ENCODE results near the gene ZNF701. TPM values are rescaled to one million over a fixed set of nuclear protein-coding genes. Genes with fewer than 3 reads are reported as not detected.
"Not testable (repeated sequence)": the region's sequence is repeated elsewhere in the genome, so short reads cannot be mapped to it uniquely, and the experiment has no call there.

Gene ZNF701
- polyA plus RNA-seq, 6 donors from 2014 or later: 16.5 to 31.2 (median 18.6) TPM

- Mint-ChIP-seq H3K4me3 (no peak overlapping the region), H3K27ac (peak overlapping the region in 1 of 6 donors; percentile 60), H3K27me3 (no peaks in the 10 kb centered on the region), H3K9me3 (peaks cover 10 to 68% (median 42%) of the 10 kb centered on the region in 7 donors), H3K36me3 (peaks cover 38 to 46% of the 10 kb centered on the region in 2 donors), H3K4me1 (peaks cover 0 to 7% (median 4%) of the 10 kb centered on the region in 3 donors)
- no peak for DNase-seq
- ATAC-seq (ENCODE audit: low read depth in 2 of 2): no peak
These were observed 15.5 kb downstream of the ZNF701 start for GRCh38 chr19:52585604-52586003.

DNA sequence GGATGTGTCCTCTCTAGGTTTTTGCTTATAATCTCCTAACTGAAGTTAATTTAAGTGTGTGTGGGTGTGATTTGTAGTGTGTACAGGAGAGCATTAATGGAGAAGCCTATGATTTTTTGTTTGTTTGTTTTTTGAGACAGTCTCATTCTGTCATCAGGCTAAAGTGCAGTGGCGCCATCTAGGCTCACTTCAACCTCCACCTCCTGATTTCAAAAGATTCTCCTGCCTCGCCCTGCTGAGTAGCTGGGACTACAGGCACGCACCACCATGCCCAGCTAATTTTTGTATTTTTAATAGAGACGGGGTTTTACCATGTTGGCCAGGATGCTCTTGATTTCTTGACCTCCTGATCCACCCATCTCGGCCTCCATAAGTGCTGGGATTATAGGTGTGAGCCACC is 20.6 kb downstream of the ZNF701 start:
- Mint-ChIP-seq H3K36me3 (peaks cover 12 to 16% of the 10 kb centered on the region in 2 donors), H3K4me3 (no peak overlapping the region), H3K27ac (peak overlapping the region in 1 of 6 donors; percentile 47), H3K9me3 (peaks cover 0 to 44% (median 3%) of the 10 kb centered on the region in 7 donors), H3K4me1 (peaks cover 0 to 7% (median 4%) of the 10 kb centered on the region in 3 donors), H3K27me3 (no peaks in the 10 kb centered on the region)
- DNase-seq (no peak), ATAC-seq (ENCODE audit: low read depth in 2 of 2) (no peak)

- no peak overlapping the region for H3K27ac Mint-ChIP-seq
- DNase-seq (no peak), ATAC-seq (ENCODE audit: low read depth in 2 of 2) (no peak)
- peaks cover 3 to 46% (median 8%) of the 10 kb centered on the region in 7 donors for H3K9me3 Mint-ChIP-seq
- H3K4me1 Mint-ChIP-seq: peaks cover 0 to 4% (median 2%) of the 10 kb centered on the region in 3 donors
- no peak overlapping the region for H3K4me3 Mint-ChIP-seq
- no peaks in the 10 kb centered on the region for H3K27me3 Mint-ChIP-seq
- H3K36me3 Mint-ChIP-seq: peaks cover 23 to 24% of the 10 kb centered on the region in 2 donors
These were observed 22.2 kb downstream of the ZNF701 start for GRCh38 chr19:52592301-52592700.

DNA sequence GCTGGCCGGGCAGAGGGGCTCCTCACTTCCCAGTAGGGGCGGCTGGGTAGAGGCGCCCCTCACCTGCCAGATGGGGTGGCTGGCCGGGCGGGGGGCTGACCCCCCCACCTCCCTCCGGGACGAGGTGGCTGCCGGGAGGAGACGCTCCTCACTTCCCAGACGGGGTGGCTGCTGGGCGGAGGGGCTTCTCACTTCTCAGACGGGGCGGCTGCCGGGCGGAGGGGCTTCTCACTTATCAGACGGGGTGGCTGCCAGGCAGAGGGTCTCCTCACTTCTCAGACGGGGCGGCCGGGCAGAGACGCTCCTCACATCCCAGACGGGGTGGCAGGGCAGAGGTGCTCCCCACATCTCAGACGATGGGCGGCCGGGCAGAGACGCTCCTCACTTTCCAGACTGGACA is 23.4 kb downstream of the ZNF701 start:
- H3K27ac Mint-ChIP-seq; H3K27me3 Mint-ChIP-seq; H3K4me3 Mint-ChIP-seq; ATAC-seq (ENCODE audit: low read depth in 2 of 2); H3K4me1 Mint-ChIP-seq; DNase-seq: not testable (repeated sequence)
- H3K9me3 Mint-ChIP-seq: peaks cover 0 to 45% (median 10%) of the 10 kb centered on the region in 7 donors
- peaks cover 21 to 24% of the 10 kb centered on the region in 2 donors for H3K36me3 Mint-ChIP-seq

- Mint-ChIP-seq H3K27ac (no peak overlapping the region), H3K27me3 (no peaks in the 10 kb centered on the region), H3K9me3 (peaks cover 0 to 30% (median 10%) of the 10 kb centered on the region in 7 donors), H3K4me3 (peak overlapping the region in 1 of 8 donors; percentile 63), H3K4me1 (peaks cover 14 to 25% (median 14%) of the 10 kb centered on the region in 3 donors), H3K36me3 (peaks cover 19 to 21% of the 10 kb centered on the region in 2 donors)
- DNase-seq (no peak), ATAC-seq (ENCODE audit: low read depth in 2 of 2) (no peak)
These were observed 29.2 kb downstream of the ZNF701 start for GRCh38 chr19:52599241-52599640.

GRCh38 chr19:52600639-52601024 is 30.5 kb downstream of the ZNF701 start:
- Mint-ChIP-seq H3K36me3 (peaks cover 14 to 22% of the 10 kb centered on the region in 2 donors), H3K9me3 (peaks cover 0 to 23% (median 10%) of the 10 kb centered on the region in 7 donors), H3K27me3 (no peaks in the 10 kb centered on the region), H3K27ac (peak overlapping the region in 4 of 6 donors; percentile 81 to 96 (median 90)), H3K4me3 (peak overlapping the region; percentile 90 to 98 (median 94)), H3K4me1 (peaks cover 22 to 35% (median 23%) of the 10 kb centered on the region in 3 donors)
- no peak for DNase-seq
- ATAC-seq (ENCODE audit: low read depth in 2 of 2): peak; percentile 6 to 10

- H3K27me3 Mint-ChIP-seq: no peaks in the 10 kb centered on the region
- peaks cover 25 to 39% (median 30%) of the 10 kb centered on the region in 3 donors for H3K4me1 Mint-ChIP-seq
- H3K4me3 Mint-ChIP-seq: peak overlapping the region; percentile 90 to 98 (median 94)
- ATAC-seq (ENCODE audit: low read depth in 2 of 2) (peak; percentile 95 to 97), DNase-seq (peak; percentile 89)
- peak overlapping the region; percentile 85 to 96 (median 92) for H3K27ac Mint-ChIP-seq
- H3K36me3 Mint-ChIP-seq: peaks cover 9 to 22% of the 10 kb centered on the region in 2 donors
- peaks cover 0 to 18% (median 9%) of the 10 kb centered on the region in 7 donors for H3K9me3 Mint-ChIP-seq
These were observed 31.2 kb downstream of the ZNF701 start for GRCh38 chr19:52601025-52601973.

DNA sequence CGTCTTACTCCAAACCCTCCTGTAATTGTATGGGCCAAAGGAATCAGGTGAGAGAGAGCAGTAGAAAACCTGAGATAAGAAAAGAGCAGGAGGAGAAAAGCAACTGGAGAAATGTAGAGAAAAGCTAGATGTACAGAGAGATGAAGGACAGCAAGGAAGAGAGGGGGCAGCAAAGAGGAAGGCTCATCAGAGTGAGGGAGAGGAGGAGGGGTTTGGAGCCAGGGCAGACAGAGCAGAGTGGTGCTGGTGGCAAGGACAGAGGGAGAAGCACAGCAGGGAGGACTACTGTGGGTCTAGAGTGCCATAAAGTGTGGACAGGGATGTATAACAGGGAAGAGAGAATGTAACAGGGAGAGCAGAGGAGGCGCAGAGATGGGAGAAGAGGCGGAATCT is 31.9 kb downstream of the ZNF701 start:
- peaks cover 0 to 18% (median 5%) of the 10 kb centered on the region in 7 donors for H3K9me3 Mint-ChIP-seq

GRCh38 chr19:52602941-52603340 is 32.9 kb downstream of the ZNF701 start:
- H3K36me3 Mint-ChIP-seq: peaks cover 4 to 14% of the 10 kb centered on the region in 2 donors
- H3K4me1 Mint-ChIP-seq: peaks cover 25 to 42% (median 40%) of the 10 kb centered on the region in 3 donors
- H3K27ac Mint-ChIP-seq: peak overlapping the region in 2 of 6 donors; percentile 57 to 85
- DNase-seq (no peak), ATAC-seq (ENCODE audit: low read depth in 2 of 2) (no peak)
- peak overlapping the region in 6 of 8 donors; percentile 90 to 97 (median 94) for H3K4me3 Mint-ChIP-seq
- no peaks in the 10 kb centered on the region for H3K27me3 Mint-ChIP-seq
- peaks cover 0 to 13% (median 2%) of the 10 kb centered on the region in 7 donors for H3K9me3 Mint-ChIP-seq

More for the DNA sequence above, 31.9 kb downstream of the ZNF701 start:
- Mint-ChIP-seq H3K4me1 (peaks cover 25 to 42% (median 37%) of the 10 kb centered on the region in 3 donors), H3K27ac (peak overlapping the region in 5 of 6 donors; percentile 64 to 96 (median 94)), H3K36me3 (peaks cover 5 to 19% of the 10 kb centered on the region in 2 donors), H3K4me3 (peak overlapping the region; percentile 90 to 98 (median 94))
- not testable (repeated sequence) for ATAC-seq (ENCODE audit: low read depth in 2 of 2); DNase-seq; H3K27me3 Mint-ChIP-seq

GRCh38 chr19:52603558-52604207 is 33.6 kb downstream of the ZNF701 start:
- H3K27me3 Mint-ChIP-seq: no peaks in the 10 kb centered on the region
- H3K4me1 Mint-ChIP-seq: peaks cover 25 to 43% (median 42%) of the 10 kb centered on the region in 3 donors
- no peak overlapping the region for H3K27ac Mint-ChIP-seq
- H3K4me3 Mint-ChIP-seq: peak overlapping the region in 2 of 8 donors; percentile 54 to 91
- DNase-seq: no peak
- H3K36me3 Mint-ChIP-seq: peaks cover 4 to 14% of the 10 kb centered on the region in 2 donors
- ATAC-seq (ENCODE audit: low read depth in 2 of 2): no peak
- peaks cover 0 to 16% (median 2%) of the 10 kb centered on the region in 7 donors for H3K9me3 Mint-ChIP-seq

- no peak for ATAC-seq (ENCODE audit: low read depth in 2 of 2)
- H3K4me3 Mint-ChIP-seq: no peak overlapping the region
- peaks cover 45 to 55% of the 10 kb centered on the region in 2 donors for H3K36me3 Mint-ChIP-seq
- H3K4me1 Mint-ChIP-seq: peaks cover 10 to 13% (median 12%) of the 10 kb centered on the region in 3 donors
- no peak overlapping the region for H3K27ac Mint-ChIP-seq
- peaks cover 0 to 83% (median 44%) of the 10 kb centered on the region in 7 donors for H3K9me3 Mint-ChIP-seq
- H3K27me3 Mint-ChIP-seq: no peaks in the 10 kb centered on the region
- no peak for DNase-seq
These were observed 43.3 kb downstream of the ZNF701 start for GRCh38 chr19:52613299-52613906.

GRCh38 chr19:52621376-52621775 is 51.3 kb downstream of the ZNF701 start:
- ATAC-seq (ENCODE audit: low read depth in 2 of 2): peak; percentile 30 to 54
- Mint-ChIP-seq H3K27me3 (no peaks in the 10 kb centered on the region), H3K27ac (peak overlapping the region in 4 of 6 donors; percentile 3 to 80 (median 20)), H3K9me3 (peaks cover 0 to 26% (median 6%) of the 10 kb centered on the region in 7 donors), H3K4me1 (peaks cover 18 to 29% (median 20%) of the 10 kb centered on the region in 3 donors), H3K4me3 (peak overlapping the region in 1 of 8 donors; percentile 17), H3K36me3 (peaks cover 12 to 31% of the 10 kb centered on the region in 2 donors)
- no peak for DNase-seq

Data from naive B cell (primary cell).